ENCODE measurements around the gene CALD1. TPM values are rescaled to one million over a fixed set of nuclear protein-coding genes. Genes with fewer than 3 reads are reported as not detected.
A peak's percentile ranks its signal among the peaks of the same experiment; 100 is the strongest.

CALD1 gene
- total RNA-seq, 1 donor from 2014 or later, result 228 TPM

DNA sequence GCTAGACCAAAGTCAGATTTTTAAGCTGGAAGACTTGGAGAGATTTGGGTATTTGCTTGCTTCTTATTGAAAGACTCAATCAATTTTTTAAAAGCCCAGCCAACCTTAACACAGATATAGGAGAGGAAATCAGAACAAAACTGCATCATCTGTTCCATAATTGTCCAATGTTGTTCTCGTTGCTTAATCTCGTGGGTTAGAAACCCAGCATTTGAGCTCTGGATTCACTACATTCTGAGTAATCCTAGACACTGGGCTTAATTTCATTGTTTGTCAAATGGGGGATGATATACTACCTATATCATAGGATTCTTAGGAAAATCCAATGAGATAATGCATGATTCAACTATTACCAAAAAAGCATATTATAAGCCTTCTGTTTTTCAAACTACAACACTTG lies 48.9 kb downstream of the CALD1 start:
- DNase-seq, result no peak

DNA sequence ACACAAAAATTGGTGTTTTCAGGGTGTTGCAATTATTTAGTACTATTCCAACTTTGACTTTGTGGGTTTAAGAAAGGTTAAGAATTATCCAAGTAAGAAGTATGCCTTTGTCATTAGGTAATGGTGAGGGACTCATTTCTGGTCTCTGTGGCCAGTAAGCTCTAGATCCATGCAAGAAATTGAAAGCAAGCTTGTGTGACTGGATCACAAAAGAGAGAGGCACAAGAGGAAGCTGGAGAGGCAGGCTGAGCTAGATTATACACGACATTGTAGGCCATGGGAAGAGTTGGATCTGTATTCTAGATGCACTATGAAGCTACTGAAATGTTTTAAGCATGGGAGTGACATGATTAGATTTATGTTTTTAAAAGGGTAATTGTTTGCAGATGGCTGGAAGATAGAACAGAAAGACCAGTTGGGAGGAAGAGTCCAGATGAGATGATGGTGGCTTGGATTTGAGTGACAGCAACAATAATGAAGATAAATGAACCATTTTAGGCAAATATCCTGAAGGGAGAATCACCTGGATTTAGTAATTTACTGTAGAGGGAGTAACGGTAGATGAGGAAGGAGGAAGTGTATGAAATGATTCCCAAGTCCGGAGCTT lies 50.0 kb downstream of the CALD1 start:
- DNase-seq, result no peak

DNA sequence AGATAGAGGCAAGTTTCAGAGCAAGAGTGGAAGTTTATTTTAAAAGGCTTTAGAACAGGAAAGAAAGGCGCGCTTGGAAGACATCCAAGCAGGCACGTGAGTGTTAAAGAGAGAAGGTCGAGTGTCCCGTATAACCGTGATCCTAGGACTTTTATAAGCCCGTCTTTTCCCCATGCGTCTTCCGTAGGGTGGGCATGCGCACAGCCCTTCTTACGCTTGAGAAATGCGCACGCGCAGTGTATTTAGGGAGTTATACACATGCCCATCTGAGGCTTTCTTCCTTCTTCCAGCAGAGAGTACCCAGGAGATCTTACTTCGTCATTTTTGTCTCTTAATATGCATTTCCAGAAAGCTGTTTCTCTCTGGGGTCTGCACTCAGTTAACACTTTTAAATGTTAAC lies 52.4 kb downstream of the CALD1 start:
- no peak for DNase-seq

DNA sequence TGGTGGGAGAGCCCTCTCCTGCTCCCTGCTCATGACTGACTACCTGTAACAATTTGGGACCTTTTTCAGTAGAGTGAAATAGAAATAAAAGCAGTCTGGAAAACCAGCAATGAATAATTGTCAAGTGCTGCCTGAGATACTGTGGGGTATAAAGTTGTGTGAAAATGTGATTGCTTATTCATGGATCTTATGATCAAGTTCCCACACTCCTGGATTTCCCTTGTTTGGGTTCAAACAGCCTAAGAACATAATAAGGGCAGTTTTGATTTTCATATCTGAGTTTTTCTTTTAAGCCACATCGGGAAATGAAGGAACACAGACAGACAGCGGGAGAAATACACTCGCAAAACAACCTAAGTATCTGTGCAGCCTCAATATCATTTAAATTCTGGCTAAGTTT lies 52.9 kb downstream of the CALD1 start:
- no peak for DNase-seq

DNA sequence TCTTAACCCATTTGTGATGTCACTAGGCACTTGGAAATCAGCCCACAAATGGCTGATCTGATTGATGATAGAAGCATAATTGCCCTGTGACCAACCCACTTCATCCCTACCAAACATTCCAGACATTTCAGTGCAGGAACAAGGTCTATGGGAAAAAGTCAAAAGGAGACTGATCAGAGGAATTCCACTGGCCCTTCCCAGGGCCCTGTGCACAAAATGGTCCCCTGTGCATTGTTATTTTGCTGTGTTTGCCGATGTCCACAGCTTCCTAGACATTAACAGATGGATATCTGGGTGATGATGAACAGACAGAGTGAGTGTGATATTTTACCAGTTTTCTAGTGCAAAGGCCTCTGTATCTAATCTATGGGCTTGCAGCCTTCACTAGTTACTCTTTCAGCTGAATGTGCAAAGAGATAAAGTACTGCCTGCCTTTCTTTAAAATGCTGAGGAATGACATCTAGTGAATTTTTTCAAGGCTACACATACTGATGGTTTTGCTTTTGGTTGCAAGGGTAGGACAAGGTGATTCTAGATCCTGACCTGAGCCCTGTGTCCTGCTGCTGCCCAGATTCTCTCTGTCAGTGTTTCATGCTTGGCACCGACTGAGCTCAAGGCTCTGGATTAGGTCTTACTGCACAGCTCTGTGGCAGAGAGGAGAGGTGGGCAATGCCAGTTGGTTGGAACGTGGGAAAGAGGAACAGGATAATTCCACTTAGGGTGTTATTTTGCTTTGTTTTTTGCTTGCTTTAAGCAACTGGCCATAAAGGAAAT lies 55.4 kb downstream of the CALD1 start:
- peak; percentile 54 for DNase-seq

DNA sequence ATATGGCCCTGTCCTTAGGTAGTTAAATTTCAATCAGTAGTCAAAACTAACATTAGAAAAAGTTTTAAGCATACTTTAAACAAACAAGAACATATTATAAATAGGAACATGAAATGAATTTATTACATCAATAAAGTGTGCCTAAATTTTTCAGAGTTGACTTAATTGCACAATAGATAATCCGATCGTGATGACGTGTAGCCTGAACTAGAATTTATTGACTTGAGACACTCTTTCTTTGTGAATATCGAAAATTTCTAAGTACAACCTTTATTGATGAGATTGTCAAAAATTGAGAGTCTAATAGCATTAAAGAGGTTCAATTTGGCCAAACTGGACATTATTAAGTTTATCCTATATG lies 56.0 kb downstream of the CALD1 start:
- DNase-seq, result no peak

DNA sequence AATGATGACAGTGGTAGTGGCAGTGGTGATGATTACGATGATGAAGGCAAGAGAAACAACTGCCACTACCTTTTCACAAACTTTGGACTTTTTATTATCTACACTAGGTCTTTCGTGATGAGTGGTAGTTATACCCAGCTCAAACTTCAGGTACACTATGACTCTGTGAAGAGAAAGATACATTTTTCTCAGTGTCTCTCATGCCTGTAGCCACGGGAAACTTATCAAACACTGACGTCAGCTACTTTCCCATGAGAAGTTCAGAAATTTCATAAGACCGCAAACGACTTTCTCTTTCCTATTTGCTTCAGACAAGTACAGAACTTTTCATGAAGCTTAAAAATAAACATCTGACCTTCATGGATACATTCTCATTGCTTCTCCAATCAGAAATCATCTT lies 57.0 kb downstream of the CALD1 start:
- DNase-seq, result no peak

DNA sequence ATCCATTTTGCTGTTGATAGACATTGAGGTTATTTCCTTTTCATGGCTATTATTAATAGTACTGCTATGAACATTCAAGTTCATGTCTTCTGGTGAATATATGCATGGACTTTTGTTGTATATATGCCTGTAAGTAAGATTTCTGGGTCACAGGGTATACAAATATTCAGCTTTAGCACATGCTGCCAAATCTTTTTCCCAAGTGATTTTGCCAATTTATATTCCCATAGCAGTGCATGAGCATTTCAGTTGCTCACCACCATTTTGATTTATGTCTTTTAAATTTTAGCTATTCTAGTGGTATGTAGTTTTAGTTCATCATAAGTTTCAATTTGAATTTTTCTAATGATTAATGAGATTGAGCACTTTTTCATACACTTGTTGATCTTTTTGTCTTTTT lies 59.9 kb downstream of the CALD1 start:
- no peak for DNase-seq

DNA sequence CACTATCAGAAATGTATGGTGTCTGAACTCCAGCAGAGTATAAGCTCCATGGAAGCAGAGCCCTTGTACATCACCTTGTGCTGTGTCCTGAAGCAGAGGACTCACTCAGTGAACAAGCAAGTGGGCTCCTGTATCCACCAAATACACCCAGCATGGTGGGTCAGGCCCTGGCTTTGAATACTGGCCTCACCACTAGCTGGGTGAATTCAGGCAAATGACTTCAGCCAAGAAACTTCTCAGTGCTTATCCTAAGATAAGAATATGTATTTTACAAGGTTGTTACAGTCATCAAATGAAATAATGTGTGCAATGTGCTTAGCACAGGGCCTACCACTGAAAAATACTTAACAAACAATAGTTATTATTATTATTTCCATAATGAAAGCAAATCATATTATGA lies 62.6 kb downstream of the CALD1 start:
- DNase-seq, result no peak

DNA sequence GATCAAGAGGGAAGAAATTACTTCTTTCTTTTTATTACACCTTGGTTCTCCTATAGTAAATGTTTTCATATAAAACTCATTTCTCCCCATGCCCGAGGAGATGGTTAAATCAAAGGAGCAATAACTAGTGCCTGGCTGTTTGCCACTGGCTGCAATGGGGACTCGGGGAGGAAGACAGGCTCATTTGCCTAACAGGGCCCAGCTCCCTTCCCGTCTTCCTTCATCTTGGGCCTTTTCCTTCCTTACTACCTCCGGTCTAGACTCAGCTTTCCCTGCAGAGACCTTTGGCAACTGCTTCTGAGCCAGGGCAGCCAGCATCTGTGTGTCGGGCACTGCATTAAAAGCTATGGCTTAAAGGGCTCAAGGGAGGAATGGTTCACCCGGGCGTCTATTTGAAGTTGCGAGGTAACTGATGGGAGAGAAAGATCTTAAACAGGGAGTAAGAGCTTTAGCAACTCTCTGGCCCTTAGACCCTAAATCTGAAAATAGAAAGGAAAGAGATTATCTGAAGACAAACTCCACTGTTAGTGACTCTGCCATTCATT lies 63.5 kb downstream of the CALD1 start:
- peak; percentile 78 for DNase-seq

DNA sequence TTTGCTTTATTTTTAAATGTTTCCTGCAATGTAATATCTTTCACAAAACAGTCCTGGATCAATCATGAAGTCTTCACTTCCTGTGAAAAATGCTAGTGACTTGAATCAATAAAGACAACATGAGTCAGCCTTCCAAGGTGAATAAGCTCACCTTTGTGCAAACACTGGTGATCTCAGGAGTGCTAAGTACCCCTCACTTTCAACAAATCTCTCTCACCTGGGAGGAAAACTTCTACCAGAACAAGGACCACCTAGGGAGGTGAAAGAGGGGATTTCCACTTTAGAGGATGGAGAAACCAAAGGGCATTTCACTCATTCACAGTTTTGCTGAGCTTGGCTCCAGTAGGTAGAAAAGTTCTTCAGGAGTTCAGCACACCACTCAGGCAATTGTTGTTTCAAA lies 64.8 kb downstream of the CALD1 start:
- no peak for DNase-seq

DNA sequence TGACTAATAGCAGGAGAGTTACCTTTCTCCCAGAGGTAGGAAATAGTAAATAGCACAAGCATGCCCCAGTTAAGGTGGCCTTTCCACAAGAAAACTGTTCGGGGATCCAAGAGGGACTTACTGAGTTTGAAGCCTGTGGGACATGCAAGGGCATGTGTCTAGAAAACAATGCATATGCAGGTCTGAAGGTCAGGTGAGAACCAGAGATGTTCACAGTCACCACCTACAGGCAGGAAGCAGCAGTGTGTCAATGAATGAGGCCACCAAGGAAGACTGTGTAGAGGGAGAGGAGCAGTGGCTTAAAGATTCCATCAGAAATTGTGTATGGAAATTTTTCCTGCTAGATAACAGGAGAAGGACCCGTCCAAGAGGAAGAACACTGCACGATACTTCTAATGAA lies 66.0 kb downstream of the CALD1 start:
- DNase-seq, result no peak

DNA sequence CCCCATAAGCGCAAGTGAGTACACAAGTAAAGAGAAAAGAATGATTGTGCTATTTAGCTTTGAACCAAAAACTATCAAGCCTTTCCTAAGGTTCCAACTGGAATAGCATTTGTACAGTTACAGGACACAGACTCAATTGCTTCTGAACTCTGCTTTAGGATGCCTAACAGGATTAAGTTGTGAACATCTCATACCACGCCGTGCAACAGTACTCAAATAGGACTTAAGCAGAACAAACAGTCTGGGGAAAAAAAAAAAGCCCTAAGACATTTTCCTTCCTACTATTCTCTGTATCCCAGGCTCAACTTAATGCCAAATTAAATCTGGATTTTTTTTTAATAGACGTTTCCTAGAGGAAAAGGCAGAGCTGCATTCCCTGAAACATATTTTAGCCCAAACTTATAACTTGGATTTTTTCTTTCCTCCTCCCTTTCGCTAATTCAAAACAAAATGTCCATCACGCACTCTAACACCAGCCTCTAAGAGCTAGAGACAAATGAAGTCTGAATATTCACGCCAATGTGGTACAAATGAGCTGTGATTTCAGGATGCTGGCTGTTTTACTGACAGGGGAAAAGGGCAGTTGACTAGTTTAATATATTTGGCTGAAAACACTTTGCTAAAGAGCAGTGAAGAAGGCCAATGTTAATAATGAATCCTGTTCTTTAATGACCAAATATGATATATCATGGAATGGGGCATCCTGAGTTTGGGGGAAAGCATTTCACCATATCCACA lies 68.6 kb downstream of the CALD1 start:
- no peak for DNase-seq

DNA sequence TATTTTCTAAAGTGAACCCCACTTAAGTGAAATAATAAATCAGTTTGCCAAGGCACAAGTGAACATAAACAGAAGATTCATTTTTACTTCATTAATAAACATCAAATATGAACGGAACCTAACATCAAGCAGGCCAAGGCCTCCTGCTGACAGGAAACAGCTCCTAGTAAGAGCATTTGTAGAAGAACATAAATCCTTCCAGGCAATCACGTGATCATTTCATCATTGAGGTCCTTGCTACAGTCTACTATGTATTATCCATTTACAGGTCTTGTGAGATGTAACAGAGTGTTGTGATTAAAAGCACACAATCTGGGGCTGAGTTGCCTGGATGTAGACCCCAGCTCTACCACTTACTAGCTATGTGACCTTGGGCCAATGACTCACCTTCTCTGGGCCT lies 70.6 kb downstream of the CALD1 start:
- DNase-seq, result peak; percentile 25

DNA sequence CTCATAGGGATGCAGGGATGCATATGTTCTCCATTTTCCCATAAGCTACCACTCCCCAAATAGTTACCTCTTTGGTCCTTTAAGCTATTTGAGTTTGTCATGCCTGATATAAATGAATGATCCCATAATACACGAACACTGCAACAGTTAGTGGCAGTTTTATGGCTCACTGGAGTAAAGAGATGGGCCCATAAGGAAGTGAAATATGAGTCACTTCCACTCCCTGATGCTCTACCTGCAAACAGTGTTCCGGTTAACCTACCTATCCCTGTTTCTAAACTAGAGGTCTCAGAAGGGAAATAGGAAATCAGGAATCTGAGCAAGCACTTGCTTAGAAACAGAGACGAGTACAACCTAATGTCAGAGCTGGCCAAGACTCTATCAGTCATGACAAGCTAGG lies 71.7 kb downstream of the CALD1 start:
- no peak for DNase-seq

DNA sequence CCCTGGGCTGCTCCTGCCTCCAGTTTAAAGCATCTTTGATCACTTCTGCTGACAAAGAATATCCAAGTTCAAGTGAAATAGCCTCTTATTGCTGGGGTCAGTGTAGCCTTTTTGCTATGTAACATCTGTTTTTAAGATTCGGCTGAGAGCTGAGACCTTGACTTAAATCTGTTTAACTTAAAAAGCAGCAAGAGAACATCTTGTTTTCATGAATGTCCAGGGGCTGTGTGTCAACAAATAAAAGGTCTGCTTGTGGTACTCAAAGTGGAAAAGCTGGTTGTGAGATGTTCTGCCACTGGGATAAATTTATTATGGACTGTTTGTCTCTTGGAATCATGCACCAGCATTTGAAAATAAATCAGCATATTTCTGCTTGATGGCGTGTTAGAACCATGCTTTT lies 73.2 kb downstream of the CALD1 start:
- DNase-seq, result no peak

DNA sequence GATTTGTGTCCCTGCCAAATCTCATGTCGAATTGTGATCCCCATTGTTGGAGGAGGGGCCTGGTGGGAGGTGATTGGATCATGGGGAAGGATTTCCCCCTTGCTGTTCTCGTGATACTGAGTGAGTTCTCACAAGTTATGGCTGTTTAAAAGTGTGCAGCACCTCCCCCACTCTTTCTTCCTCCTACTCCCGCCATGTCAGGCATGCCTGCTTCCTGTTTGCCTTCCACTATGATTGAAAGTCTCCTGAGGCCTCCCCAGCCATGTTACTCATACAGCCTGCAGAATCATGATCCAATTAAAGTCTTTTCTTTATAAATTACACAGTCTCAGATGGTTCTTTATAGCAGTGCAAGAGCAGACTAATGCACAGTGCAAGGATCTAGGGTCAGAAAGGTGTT lies 75.4 kb downstream of the CALD1 start:
- peak; percentile 76 for DNase-seq

DNA sequence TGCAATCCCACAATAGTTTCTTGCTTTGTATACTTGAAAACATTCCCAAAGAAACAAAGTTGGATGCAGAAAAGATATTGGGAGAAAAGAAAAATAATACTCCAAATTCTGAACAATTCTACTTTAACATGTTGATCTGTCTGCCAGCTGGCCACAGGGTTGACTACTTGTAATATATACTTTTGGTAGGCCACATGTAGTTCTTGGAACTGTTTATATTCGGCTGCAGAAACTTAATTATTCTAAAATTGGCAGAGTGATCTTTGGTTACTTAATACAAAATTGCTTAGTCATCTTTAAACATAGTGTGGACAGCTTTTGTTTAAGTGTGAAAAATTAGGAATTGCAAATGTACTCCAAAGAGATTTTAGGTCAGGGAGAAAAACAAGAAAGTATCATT lies 76.0 kb downstream of the CALD1 start:
- DNase-seq, result no peak

DNA sequence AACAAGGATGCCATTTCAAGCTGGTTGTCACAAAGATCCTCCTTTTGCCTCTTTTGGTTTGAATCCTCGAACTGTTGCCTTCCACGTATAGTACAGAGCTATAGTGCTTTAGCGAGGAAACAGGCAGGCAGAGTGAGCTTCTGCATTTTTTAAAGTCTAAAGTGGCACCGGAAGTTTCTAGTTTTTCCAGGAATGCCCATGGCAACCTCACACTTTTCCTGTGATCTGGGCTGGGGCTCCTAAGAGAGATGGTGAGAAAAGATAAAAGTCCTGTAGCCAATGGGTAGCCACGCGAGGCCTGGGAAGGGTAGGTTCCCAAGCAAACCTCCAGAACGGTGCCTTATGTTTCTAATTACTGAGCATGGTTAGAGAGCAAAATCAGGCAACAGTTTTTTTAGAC lies 76.7 kb downstream of the CALD1 start:
- peak; percentile 62 for DNase-seq

DNA sequence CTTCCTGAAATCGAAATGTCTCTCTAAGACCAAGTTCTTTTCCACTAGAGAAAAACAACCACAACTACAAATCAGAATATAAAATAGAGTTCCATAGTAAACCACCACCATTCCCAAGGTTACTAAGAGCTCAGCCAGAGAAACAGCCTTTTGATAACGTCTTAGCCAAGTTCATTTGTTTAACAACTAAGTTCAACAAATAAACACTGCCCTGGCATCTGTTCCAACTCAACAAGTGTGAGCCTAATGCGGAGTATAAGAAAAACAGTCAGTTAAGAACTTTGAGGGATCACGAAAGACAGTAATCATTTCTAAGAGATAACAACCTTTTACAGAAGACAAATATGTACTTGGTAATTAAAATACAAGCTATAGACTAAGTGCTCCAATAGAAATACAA lies 77.3 kb downstream of the CALD1 start:
- no peak for DNase-seq

DNA sequence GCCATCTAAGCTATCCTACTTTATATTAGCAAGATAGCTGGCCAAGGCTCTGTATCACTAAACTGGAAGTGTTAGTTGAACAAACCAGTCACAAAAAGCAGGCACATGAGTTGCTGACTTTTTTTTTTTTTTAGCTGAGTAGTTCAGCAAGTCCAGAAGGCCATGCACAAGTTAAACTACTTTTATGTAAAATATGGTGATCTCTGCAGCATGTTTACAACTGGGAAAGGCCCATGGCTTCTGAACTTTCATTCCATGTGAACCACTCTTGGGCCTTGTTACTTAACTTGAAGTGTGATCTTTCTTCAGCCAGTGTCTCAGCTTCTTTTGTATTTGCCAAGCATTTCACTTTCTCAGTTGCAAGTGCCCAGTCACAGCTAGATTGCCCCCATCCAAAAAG lies 78.5 kb downstream of the CALD1 start:
- no peak for DNase-seq

DNA sequence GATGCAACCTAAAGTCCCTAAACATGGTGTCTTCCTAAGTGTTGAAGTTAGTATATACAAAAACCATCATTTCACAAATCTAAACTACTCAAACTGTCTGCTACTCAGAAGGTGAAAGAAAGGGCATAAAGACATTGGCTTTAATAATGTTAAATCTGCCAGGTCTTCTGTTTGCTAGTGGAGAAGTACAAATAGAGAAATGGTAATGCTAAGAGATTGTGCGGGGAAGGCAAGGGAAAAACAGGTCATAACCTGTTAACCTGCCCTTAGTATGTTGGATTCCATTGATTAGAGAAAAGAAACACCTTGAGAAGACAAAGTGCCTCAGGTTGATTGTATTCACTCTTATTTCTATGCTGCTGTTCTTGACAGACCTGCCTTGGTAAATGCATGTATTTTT lies 80.3 kb downstream of the CALD1 start:
- DNase-seq, result no peak

DNA sequence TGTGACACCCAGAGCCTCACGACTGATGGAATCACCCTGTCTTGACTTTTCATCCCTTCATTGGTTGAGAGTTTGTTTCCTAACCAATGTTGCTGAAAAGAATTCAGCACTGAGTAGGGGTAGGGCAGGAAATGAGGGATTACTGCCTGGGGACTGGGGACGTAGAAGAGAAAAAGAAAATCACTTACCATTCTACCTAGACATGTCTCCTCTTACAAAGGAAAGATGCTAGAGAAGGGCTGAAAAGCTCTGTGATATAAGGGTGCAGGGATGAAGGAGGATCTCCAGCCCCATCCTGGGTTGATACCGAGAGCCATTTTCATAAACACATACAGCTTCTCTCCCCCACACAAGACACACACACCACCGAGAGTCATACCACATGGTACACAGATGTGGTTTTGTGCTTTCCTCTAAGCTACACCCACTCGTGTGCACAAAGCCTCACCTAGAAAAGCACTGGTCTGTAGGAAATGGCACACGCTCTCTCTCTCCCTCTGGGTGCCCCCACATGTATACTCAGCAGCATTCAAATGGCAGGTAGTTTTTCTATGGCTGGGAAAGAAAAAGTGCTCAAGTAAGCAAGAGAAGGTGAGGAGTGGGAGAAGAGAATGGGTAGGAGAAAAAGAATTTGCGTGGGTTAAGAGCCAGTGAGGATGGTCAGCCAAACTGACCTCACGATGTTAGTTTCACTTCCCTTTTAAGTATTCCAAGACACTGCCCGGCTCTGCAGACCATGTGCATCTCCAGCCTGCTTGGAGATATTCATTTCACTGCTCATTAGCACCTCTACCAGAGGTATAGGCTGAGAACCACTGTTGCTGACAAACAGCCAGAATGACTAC lies 85.8 kb downstream of the CALD1 start:
- DNase-seq, result peak; percentile 49
